ENCODE results near the gene TRIM65. TPM values are rescaled to one million over a fixed set of nuclear protein-coding genes. Genes with fewer than 3 reads are reported as not detected.
A peak's percentile ranks its signal among the peaks of the same experiment; 100 is the strongest.

TRIM65 gene
- total and polyA plus RNA-seq, 2 of the 13 experiments (the other 11 are each of a cell fraction or from before 2014, with no cell fraction given): 10.3 to 22.4 TPM

DNA sequence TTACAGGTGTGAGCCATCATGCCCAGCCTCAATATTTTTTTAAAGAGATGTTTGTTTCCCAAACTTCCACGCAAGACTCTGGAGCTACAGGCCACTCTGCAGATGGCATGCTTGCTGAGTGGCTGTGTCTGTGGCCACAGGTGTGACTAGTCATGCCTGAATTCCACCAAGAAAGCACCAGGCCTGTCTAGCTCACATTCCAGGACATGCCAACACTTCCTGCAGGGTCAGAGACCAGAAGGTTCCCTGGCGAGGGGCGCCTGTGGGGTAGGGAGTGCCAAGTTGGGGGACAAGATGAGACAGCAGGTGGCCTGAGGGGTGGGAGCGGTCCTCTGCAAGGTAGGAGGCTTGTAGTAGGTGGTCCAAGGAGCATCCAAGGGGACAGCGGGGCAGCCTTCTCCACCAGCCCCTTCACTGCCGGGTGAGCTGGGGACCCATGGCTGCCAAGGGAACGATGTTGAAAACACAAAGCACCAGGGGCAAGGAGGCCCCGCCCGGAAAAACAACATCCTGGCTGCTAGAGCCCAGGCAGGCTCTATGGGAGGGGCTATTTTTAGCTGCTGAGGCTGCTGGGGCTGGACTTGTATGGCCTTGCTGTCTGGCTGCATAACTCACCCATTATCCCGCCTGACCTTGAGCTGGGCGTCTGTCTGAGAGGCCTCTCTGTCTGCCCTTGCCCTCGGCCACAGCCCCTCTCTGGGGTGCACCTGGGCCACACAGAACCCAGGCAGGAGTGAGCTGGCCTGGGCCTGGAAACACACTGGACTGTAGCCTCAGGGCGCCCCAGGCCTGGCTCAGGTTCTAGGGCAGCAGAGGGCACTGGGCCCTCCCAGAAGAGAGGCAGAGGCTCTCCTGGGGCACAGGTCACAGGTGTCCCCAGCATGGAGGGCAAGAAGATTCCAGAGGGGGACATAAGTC lies 24.1 kb downstream of the TRIM65 start (continued):
- TF ChIP-seq, protein P1, sequence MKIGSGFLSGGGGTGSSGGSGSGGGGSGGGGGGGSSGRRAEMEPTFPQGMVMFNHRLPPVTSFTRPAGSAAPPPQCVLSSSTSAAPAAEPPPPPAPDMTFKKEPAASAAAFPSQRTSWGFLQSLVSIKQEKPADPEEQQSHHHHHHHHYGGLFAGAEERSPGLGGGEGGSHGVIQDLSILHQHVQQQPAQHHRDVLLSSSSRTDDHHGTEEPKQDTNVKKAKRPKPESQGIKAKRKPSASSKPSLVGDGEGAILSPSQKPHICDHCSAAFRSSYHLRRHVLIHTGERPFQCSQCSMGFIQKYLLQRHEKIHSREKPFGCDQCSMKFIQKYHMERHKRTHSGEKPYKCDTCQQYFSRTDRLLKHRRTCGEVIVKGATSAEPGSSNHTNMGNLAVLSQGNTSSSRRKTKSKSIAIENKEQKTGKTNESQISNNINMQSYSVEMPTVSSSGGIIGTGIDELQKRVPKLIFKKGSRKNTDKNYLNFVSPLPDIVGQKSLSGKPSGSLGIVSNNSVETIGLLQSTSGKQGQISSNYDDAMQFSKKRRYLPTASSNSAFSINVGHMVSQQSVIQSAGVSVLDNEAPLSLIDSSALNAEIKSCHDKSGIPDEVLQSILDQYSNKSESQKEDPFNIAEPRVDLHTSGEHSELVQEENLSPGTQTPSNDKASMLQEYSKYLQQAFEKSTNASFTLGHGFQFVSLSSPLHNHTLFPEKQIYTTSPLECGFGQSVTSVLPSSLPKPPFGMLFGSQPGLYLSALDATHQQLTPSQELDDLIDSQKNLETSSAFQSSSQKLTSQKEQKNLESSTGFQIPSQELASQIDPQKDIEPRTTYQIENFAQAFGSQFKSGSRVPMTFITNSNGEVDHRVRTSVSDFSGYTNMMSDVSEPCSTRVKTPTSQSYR (CRISPR knock-in tag; IDR thresholded peaks at IDR 0.05; ENCODE audit: borderline replicate concordance): peak; percentile 77; the same call in 1 of the 2 replicates
- TF ChIP-seq ARNTL (CRISPR knock-in tag; IDR thresholded peaks at IDR 0.05) (peak; percentile 84; the same call in 1 of the 2 replicates), SNRNP70 (IDR thresholded peaks at IDR 0.05; ENCODE audit: low read depth, low read length) (no peak), ASH2L (IDR thresholded peaks at IDR 0.05; ENCODE audit: insufficient read length, low read depth, low read length) (peak; percentile 60), BHLHE40 (IDR thresholded peaks at IDR 0.05; ENCODE audit: low read length) (no peak), ZSCAN20 (CRISPR knock-in tag; IDR thresholded peaks at IDR 0.05; ENCODE audit: borderline replicate concordance) (0 out of 2 replicates have a peak, but pooled peaks have one; percentile 53), ZFYVE20 (CRISPR knock-in tag; IDR thresholded peaks at IDR 0.05; ENCODE audit: borderline replicate concordance, low read depth) (no peak), MED1 (CRISPR knock-in tag; IDR thresholded peaks at IDR 0.05) (peak; percentile 97), ZBTB20 (CRISPR knock-in tag; IDR thresholded peaks at IDR 0.05; ENCODE audit: borderline replicate concordance, low read depth) (peak; percentile 87), SETDB1 (CRISPR knock-in tag; IDR thresholded peaks at IDR 0.05; ENCODE audit: borderline replicate concordance) (no peak), SMAD1 (CRISPR knock-in tag; IDR thresholded peaks at IDR 0.05; ENCODE audit: borderline replicate concordance, low read depth) (peak; percentile 80; the same call in 1 of the 2 replicates), SRSF1 (optimal IDR thresholded peaks at IDR 0.05; ENCODE audit: low read depth, low read length) (peak; percentile 88), ZNF256 (CRISPR knock-in tag; conservative IDR thresholded peaks at IDR 0.05) (peak; percentile 74; the same call in 1 of the 2 replicates), SOX13 (IDR thresholded peaks at IDR 0.05) (no peak; the same call in none of the 2 replicates), SOX13 (CRISPR knock-in tag; conservative IDR thresholded peaks at IDR 0.05 in 1 of 2, IDR thresholded peaks at IDR 0.05 in 1 of 2) (peak in 1 of 2 experiments; percentile 94; a peak in 2 of 4 replicates), ZFP82 (CRISPR knock-in tag; IDR thresholded peaks at IDR 0.05; ENCODE audit: borderline replicate concordance) (no peak)
- TF ChIP-seq, protein P2, sequence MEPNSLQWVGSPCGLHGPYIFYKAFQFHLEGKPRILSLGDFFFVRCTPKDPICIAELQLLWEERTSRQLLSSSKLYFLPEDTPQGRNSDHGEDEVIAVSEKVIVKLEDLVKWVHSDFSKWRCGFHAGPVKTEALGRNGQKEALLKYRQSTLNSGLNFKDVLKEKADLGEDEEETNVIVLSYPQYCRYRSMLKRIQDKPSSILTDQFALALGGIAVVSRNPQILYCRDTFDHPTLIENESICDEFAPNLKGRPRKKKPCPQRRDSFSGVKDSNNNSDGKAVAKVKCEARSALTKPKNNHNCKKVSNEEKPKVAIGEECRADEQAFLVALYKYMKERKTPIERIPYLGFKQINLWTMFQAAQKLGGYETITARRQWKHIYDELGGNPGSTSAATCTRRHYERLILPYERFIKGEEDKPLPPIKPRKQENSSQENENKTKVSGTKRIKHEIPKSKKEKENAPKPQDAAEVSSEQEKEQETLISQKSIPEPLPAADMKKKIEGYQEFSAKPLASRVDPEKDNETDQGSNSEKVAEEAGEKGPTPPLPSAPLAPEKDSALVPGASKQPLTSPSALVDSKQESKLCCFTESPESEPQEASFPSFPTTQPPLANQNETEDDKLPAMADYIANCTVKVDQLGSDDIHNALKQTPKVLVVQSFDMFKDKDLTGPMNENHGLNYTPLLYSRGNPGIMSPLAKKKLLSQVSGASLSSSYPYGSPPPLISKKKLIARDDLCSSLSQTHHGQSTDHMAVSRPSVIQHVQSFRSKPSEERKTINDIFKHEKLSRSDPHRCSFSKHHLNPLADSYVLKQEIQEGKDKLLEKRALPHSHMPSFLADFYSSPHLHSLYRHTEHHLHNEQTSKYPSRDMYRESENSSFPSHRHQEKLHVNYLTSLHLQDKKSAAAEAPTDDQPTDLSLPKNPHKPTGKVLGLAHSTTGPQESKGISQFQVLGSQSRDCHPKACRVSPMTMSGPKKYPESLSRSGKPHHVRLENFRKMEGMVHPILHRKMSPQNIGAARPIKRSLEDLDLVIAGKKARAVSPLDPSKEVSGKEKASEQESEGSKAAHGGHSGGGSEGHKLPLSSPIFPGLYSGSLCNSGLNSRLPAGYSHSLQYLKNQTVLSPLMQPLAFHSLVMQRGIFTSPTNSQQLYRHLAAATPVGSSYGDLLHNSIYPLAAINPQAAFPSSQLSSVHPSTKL (CRISPR knock-in tag; IDR thresholded peaks at IDR 0.05): peak; percentile 95
- TF ChIP-seq, protein P3, sequence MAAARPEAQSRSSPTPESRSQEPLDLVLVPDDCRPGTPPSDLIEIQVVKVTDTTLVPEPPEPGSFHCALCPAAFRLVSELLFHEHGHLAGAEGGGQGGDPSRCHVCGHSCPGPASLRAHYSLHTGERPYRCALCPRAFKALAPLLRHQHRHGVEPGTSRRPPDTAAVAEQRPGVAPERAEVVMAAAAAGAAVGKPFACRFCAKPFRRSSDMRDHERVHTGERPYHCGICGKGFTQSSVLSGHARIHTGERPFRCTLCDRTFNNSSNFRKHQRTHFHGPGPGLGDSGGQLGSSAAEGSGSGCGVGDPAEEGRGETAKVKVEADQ (CRISPR knock-in tag; IDR thresholded peaks at IDR 0.05; ENCODE audit: borderline replicate concordance): peak; percentile 41; the same call in 1 of the 2 replicates

All from HepG2 (cell line).